HL-60/S4 treated with retinoic acid at 250 ng/mL for 4 days and 3 days (cell line): ENCODE results near the gene PTPRH.
"Not testable (repeated sequence)": the region's sequence is repeated elsewhere in the genome, so short reads cannot be mapped to it uniquely, and the experiment has no call there.

Experiments
- in situ Hi-C: fragments of 300-500 bp; cut with MboI; formaldehyde crosslinking; loops from 2 replicates; pipeline ENCODE4 v1.7.0; 2022; ENCODE audit warnings: low sequenced_read_pairs

The PTPRH gene

GRCh38 chr19:55193481-55193880, 15.8 kb downstream of the PTPRH start:
- in situ Hi-C loops = no loop called here

- in situ Hi-C loops = no loop called here
These were observed 19.9 kb downstream of the PTPRH start for GRCh38 chr19:55189403-55189835.

- in situ Hi-C loops = no loop called here
These were observed 20.7 kb downstream of the PTPRH start for GRCh38 chr19:55188625-55189024.

GRCh38 chr19:55186080-55186479, 23.2 kb downstream of the PTPRH start:
- in situ Hi-C loops = no loop called here

- in situ Hi-C loops = no loop called here
These were observed 27.6 kb downstream of the PTPRH start for GRCh38 chr19:55181740-55182139.

- in situ Hi-C loops = no loop called here
These were observed 29.5 kb downstream of the PTPRH start, which contains the start of gene SYT5 for GRCh38 chr19:55179606-55180484. SYT5 (minus strand) TSS chr19:55180289; CDS start chr19:55179041, 1,248 bp downstream.

GRCh38 chr19:55178781-55179599, 30.3 kb downstream of the PTPRH start:
- in situ Hi-C loops = no loop called here

GRCh38 chr19:55176076-55176475, 33.2 kb downstream of the PTPRH start:
- in situ Hi-C loops = no loop called here

- in situ Hi-C loops = no loop called here
These were observed 34.0 kb downstream of the PTPRH start for GRCh38 chr19:55175117-55175867.

- in situ Hi-C loops = no loop called here
These were observed 34.7 kb downstream of the PTPRH start for GRCh38 chr19:55174425-55175116.

- in situ Hi-C loops = no loop called here
These were observed 35.4 kb downstream of the PTPRH start for GRCh38 chr19:55173714-55174409.

GRCh38 chr19:55173186-55173713, 36.1 kb downstream of the PTPRH start:
- in situ Hi-C loops = no loop called here

- in situ Hi-C loops = no loop called here
These were observed 36.6 kb downstream of the PTPRH start for GRCh38 chr19:55172741-55173140.

- in situ Hi-C loops = not testable (repeated sequence)
These were observed 37.0 kb downstream of the PTPRH start for GRCh38 chr19:55172318-55172717.

- in situ Hi-C loops = no loop called here
These were observed 37.9 kb downstream of the PTPRH start for GRCh38 chr19:55171440-55171839.

GRCh38 chr19:55169136-55169535, 40.2 kb downstream of the PTPRH start:
- in situ Hi-C loops = no loop called here

GRCh38 chr19:55166530-55167268, 42.6 kb downstream of the PTPRH start, which contains the start of gene DNAAF3:
DNAAF3 (minus strand) TSS chr19:55166613; CDS start chr19:55166413, 200 bp downstream.
- in situ Hi-C loops = no loop called here

GRCh38 chr19:55165952-55166529, 43.3 kb downstream of the PTPRH start:
- in situ Hi-C loops = no loop called here
